K562 (cell line): ENCODE results near the gene CLIP2. TPM values are rescaled to one million over a fixed set of nuclear protein-coding genes. Genes with fewer than 3 reads are reported as not detected.

Experiments
- ARID1B ChIP-seq: fragments of 450-650 bp; IDR thresholded peaks from 2 replicates; pipeline ENCODE4 v1.6.1; 2016; ENCODE audit warnings: antibody characterized with exemption, mild to moderate bottlenecking, inconsistent platforms
- ARID2 ChIP-seq: fragments of 450-650 bp; IDR thresholded peaks from 2 replicates; pipeline ENCODE4 v1.6.1; 2017; ENCODE audit warnings: antibody characterized with exemption, mild to moderate bottlenecking
- ASH1L ChIP-seq: fragments of 450-650 bp; IDR thresholded peaks from 2 replicates; pipeline ENCODE4 v1.6.1; 2018; ENCODE audit warnings: borderline replicate concordance, mild to moderate bottlenecking, low read depth; ENCODE audit not compliant: partially characterized antibody
- CBFA2T2 ChIP-seq: fragments of 450-650 bp; conservative IDR thresholded peaks from 2 replicates; pipeline ENCODE4 v1.6.1; 2017; ENCODE audit warnings: mild to moderate bottlenecking
- CBX2 ChIP-seq: fragments of 200-600 bp; sonication (generic); IDR thresholded peaks from one replicate; pipeline ENCODE4 v1.6.1; 2012; ENCODE audit warnings: mild to moderate bottlenecking, low read length, inconsistent platforms; ENCODE audit not compliant: insufficient read depth, poor library complexity, severe bottlenecking
- CTBP1 ChIP-seq: fragments of 450-650 bp; IDR thresholded peaks from 2 replicates; pipeline ENCODE4 v1.6.1; 2016; ENCODE audit warnings: borderline replicate concordance
- FUS ChIP-seq: fragments of 200-400 bp; formaldehyde crosslinking; optimal IDR thresholded peaks from 2 replicates; pipeline ENCODE3; 2017; ENCODE audit warnings: low read depth, low read length
- GATAD2A ChIP-seq: fragments of 450-650 bp; IDR thresholded peaks from 2 replicates; pipeline ENCODE4 v1.6.1; 2017
- HSF4 ChIP-seq: fragments of 250-450 bp; sonication (Bioruptor Pico); IDR thresholded peaks from 2 replicates; pipeline ENCODE4 v2.1.2; 2022; ENCODE audit warnings: mild to moderate bottlenecking, moderate library complexity, borderline replicate concordance
- IFI16 ChIP-seq: fragments of 250-450 bp; sonication (Bioruptor Pico); IDR thresholded peaks from 2 replicates; pipeline ENCODE4 v2.1.2; 2022; ENCODE audit warnings: mild to moderate bottlenecking, inconsistent platforms
- MTA1 ChIP-seq: fragments of 450-650 bp; IDR thresholded peaks from 2 replicates; pipeline ENCODE4 v1.6.1; 2017; ENCODE audit warnings: borderline replicate concordance
- POLR2A ChIP-seq: fragments of 450-650 bp; conservative IDR thresholded peaks from 2 replicates; pipeline ENCODE4 v1.6.1; 2016
- POLR3A ChIP-seq: IDR thresholded peaks from 2 replicates; pipeline ENCODE4 v1.6.1; 2011; ENCODE audit warnings: borderline replicate concordance, mild to moderate bottlenecking, moderate library complexity; ENCODE audit not compliant: insufficient read length, insufficient read depth; ENCODE audit errors: extremely low read depth
- PTTG1 ChIP-seq: fragments of 450-650 bp; IDR thresholded peaks from 2 replicates; pipeline ENCODE4 v1.6.1; 2016; ENCODE audit warnings: low read depth, mild to moderate bottlenecking, missing genetic modification characterization, missing compliant biosample characterization
- RNF2 ChIP-seq: sonication (generic); IDR thresholded peaks from 2 replicates; pipeline ENCODE4 v1.6.1; 2016
- SAP30 ChIP-seq: fragments of 200-600 bp; sonication (generic); IDR thresholded peaks from 2 replicates; pipeline ENCODE4 v1.6.1; 2012; ENCODE audit warnings: borderline replicate concordance, low read depth, mild to moderate bottlenecking, moderate library complexity, low read length, control low read depth, inconsistent platforms; ENCODE audit not compliant: insufficient read depth, poor library complexity, severe bottlenecking
- SMAD4 ChIP-seq: fragments of 250-450 bp; sonication (Bioruptor Pico); conservative IDR thresholded peaks from 2 replicates; pipeline ENCODE4 v1.8.0; 2021; ENCODE audit warnings: inconsistent platforms, mild to moderate bottlenecking, moderate library complexity
- SMC3 ChIP-seq: conservative IDR thresholded peaks from 2 replicates; pipeline ENCODE4 v1.6.1; 2011; ENCODE audit warnings: low read depth, low read length, improper control_type of control experiment; ENCODE audit not compliant: insufficient read depth
- TRIM24 ChIP-seq, 2 experiments: fragments of 450-650 bp; IDR thresholded peaks; 2 replicates each; pipeline ENCODE4 v1.6.1; 2016
- ZNF165 ChIP-seq: fragments of 250-450 bp; sonication (Bioruptor Pico); IDR thresholded peaks from 2 replicates; pipeline ENCODE4 v1.4.0; 2020; ENCODE audit warnings: borderline replicate concordance
- ZNF253 ChIP-seq: fragments of 250-450 bp; sonication (Bioruptor Pico); conservative IDR thresholded peaks from 2 replicates; pipeline ENCODE4 v1.6.1; 2021; ENCODE audit warnings: mild to moderate bottlenecking
- ZNF586 ChIP-seq: fragments of 450-650 bp; formaldehyde crosslinking; conservative IDR thresholded peaks from 2 replicates; pipeline ENCODE4 v1.4.0; 2020; ENCODE audit warnings: mild to moderate bottlenecking, moderate library complexity
- ZNF780A ChIP-seq: fragments of 250-450 bp; sonication (Bioruptor Pico); IDR thresholded peaks from 2 replicates; pipeline ENCODE4 v1.5.0; 2021; ENCODE audit warnings: mild to moderate bottlenecking
- ZSCAN32 ChIP-seq: fragments of 450-650 bp; formaldehyde crosslinking; IDR thresholded peaks from 2 replicates; pipeline ENCODE4 v1.4.0; 2020; ENCODE audit warnings: mild to moderate bottlenecking, moderate library complexity
- polyA plus RNA-seq, 8 experiments: library from polyadenylated mRNA; depleted of rRNA in 4 of 8; stranded (reverse) in 5 of 8; unstranded in 3 of 8; fragments of >200 nt; fragmentation: Nextera tagmentation in 2 of 8; fragmentation: Illumina TruSeq in 1 of 8; extraction: Ambion mirVana in 2 of 8; extraction: Trizol in 1 of 8; gene quantifications; 2 replicates each; pipeline versions ENCODE4 v1.2.1 to v1.2.3, GENCODE V29; 2011 to 2014; ENCODE audit warnings: inconsistent platforms in 1 of 8, missing spikeins in 1 of 8
- total RNA-seq, 7 experiments: library from RNA; depleted of rRNA in 6 of 7; stranded (reverse); fragments of >200 nt in 6 of 7; fragmentation: Illumina TruSeq in 2 of 7; extraction: Trizol in 2 of 7; gene quantifications; 2 replicates each; pipeline versions ENCODE4 v1.2.1 to v1.2.3, GENCODE V29; 2011 to 2021; ENCODE audit warnings: low replicate concordance in 1 of 7
- TF ChIP-seq, protein P1 (sequence below), 2 experiments: IDR thresholded peaks in 1 of 2; conservative IDR thresholded peaks in 1 of 2; 2 replicates each; pipeline ENCODE4 v1.6.1; 2016; ENCODE audit warnings: low read depth in 2 of 2, mild to moderate bottlenecking in 1 of 2, missing compliant biosample characterization in 1 of 2, missing genetic modification characterization in 1 of 2, moderate library complexity in 1 of 2
- TF ChIP-seq, protein P2 (sequence below): fragments of 450-650 bp; IDR thresholded peaks from 2 replicates; pipeline ENCODE4 v1.6.1; 2016; ENCODE audit warnings: antibody characterized with exemption

Gene CLIP2
- total and polyA plus RNA-seq, 9 of the 15 experiments (the other 6 are each of a cell fraction or from before 2014, with no cell fraction given), result 0.07 to 5.4 (median 2.1) TPM

DNA sequence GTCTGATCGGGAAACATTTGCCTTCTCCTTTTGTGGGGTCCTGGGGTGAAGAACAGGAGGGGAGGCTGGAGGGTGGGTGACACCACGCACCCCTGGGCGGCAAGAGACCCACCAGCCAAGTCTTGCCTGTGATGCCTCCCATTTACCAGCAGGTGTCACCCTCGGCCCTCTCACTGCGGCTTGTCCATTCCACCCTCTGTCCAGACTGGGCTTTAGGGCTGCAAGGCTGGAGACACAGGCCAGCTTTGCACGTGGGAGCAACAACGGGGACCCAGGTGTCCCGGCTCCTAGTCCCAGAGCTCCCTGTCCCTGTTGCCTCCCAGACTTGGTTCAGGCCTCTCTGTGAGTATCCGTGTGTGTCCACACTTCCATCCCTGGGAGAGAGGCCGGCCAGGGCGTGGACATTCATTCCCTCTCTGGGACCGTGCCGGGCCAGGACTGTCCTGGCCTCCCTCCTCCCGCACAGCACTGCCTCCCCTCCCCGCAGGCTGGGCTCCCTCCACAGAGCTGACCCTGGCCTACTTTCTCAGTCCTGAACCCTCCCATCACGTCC, 128.3 kb downstream of the CLIP2 start (continued):
- TF ChIP-seq, protein P1, sequence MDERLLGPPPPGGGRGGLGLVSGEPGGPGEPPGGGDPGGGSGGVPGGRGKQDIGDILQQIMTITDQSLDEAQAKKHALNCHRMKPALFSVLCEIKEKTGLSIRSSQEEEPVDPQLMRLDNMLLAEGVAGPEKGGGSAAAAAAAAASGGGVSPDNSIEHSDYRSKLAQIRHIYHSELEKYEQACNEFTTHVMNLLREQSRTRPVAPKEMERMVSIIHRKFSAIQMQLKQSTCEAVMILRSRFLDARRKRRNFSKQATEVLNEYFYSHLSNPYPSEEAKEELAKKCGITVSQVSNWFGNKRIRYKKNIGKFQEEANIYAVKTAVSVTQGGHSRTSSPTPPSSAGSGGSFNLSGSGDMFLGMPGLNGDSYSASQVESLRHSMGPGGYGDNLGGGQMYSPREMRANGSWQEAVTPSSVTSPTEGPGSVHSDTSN (CRISPR knock-in tag; IDR thresholded peaks at IDR 0.05; ENCODE audit: low read depth), result no peak
- TF ChIP-seq, protein P1 (tag; conservative IDR thresholded peaks at IDR 0.05; ENCODE audit: low read depth), result no peak
- peak; percentile 11; the same call in 1 of the 2 replicates for TF ChIP-seq GATAD2A
- no peak for TF ChIP-seq ARID1B
- no peak for TF ChIP-seq FUS
- TF ChIP-seq ARID2, result peak; percentile 91
- TF ChIP-seq ZNF253 (CRISPR knock-in tag), result no peak
- TF ChIP-seq, protein P2, sequence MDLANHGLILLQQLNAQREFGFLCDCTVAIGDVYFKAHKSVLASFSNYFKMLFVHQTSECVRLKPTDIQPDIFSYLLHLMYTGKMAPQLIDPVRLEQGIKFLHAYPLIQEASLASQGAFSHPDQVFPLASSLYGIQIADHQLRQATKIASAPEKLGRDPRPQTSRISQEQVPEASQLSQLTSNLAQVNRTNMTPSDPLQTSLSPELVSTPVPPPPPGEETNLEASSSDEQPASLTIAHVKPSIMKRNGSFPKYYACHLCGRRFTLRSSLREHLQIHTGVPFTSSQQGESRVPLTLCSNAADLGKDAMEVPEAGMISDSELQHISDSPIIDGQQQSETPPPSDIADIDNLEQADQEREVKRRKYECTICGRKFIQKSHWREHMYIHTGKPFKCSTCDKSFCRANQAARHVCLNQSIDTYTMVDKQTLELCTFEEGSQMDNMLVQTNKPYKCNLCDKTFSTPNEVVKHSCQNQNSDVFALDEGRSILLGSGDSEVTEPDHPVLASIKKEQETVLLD, result peak; percentile 66; the same call in 1 of the 2 replicates
- TF ChIP-seq IFI16 (CRISPR knock-in tag), result no peak
- TF ChIP-seq ASH1L, result no peak
- TF ChIP-seq ZNF165 (CRISPR knock-in tag), result no peak
- TF ChIP-seq SMC3, result peak; percentile 99
- no peak for TF ChIP-seq PTTG1 (tag)
- no peak for TF ChIP-seq ZNF780A
- TF ChIP-seq CTBP1, result peak; percentile 64; the same call in 1 of the 2 replicates
- TF ChIP-seq SAP30, result no peak
- no peak for TF ChIP-seq ZNF586 (CRISPR knock-in tag)
- TF ChIP-seq TRIM24 (IDR thresholded peaks at IDR 0.05), result no peak
- TF ChIP-seq POLR2A, result no peak
- no peak for TF ChIP-seq POLR3A
- no peak for TF ChIP-seq RNF2
- no peak for TF ChIP-seq CBX2
- no peak; the same call in 1 of the 2 replicates for TF ChIP-seq MTA1
- no peak for TF ChIP-seq ZSCAN32 (CRISPR knock-in tag)
- no peak for TF ChIP-seq HSF4
- TF ChIP-seq SMAD4 (CRISPR knock-in tag), result no peak
- no peak for TF ChIP-seq CBFA2T2
